Measurements from ENCODE around the gene CCDC110. TPM values are rescaled to one million over a fixed set of nuclear protein-coding genes. Genes with fewer than 3 reads are reported as not detected.

The CCDC110 gene
- total RNA-seq, 1 experiment from 2014 or later = 2.1 TPM

DNA sequence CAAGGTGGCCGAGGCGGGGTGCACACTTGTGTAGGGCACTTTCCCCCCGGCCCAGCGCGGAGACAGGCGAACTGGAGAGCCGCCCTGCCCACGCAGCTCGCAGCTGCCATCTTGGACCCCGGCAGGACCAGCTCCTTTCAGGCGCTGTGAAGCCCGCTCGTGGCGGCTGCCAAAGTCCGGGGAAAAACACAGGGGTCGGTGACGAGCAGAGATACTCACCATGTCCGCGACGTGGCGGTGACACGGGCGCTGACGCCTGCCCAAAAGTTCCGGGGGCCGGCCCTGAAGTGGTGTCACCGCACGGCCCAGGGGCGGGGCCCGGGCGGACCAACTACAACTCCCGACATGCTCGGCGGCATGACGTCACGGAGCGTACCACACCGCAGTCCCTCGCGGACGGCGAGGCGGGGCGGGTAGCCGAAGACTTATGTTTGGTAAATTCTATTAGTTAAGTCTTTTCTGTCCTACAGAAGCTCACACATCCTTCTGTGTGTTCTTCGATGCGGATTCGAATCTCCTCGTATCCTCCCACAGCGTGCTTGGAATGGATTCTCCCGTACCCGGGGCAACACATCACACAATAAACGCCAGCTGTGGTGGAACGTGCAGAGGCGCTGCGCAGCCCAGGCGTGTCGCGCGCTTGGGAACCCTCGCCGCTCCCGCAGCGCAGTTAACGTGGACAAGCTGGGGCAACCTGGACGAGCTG, 45.7 kb downstream of the CCDC110 start, which contains the start of gene UFSP2 (continued):
- TF ChIP-seq RORB (CRISPR knock-in tag; IDR thresholded peaks at IDR 0.05) (no peak), JAZF1 (CRISPR knock-in tag; IDR thresholded peaks at IDR 0.05) (no peak), IRF2 (CRISPR knock-in tag; IDR thresholded peaks at IDR 0.05; ENCODE audit: borderline replicate concordance, low read depth) (no peak), TP53 (CRISPR knock-in tag; IDR thresholded peaks at IDR 0.05) (no peak), EMX1 (CRISPR knock-in tag; IDR thresholded peaks at IDR 0.05) (no peak), RELA (CRISPR knock-in tag; IDR thresholded peaks at IDR 0.05; ENCODE audit: borderline replicate concordance) (no peak), SP1 (CRISPR knock-in tag; conservative IDR thresholded peaks at IDR 0.05) (peak; percentile 83), FOXP1 (CRISPR knock-in tag; IDR thresholded peaks at IDR 0.05; ENCODE audit: borderline replicate concordance) (peak; percentile 61; the same call in 1 of the 2 replicates), CREM (CRISPR knock-in tag; IDR thresholded peaks at IDR 0.05) (peak; percentile 97), TEAD4 (CRISPR knock-in tag; IDR thresholded peaks at IDR 0.05) (no peak), JUN (CRISPR knock-in tag; IDR thresholded peaks at IDR 0.05) (peak; percentile 70; the same call in 1 of the 2 replicates), HMGA2 (CRISPR knock-in tag; IDR thresholded peaks at IDR 0.05) (no peak), SOX15 (CRISPR knock-in tag; IDR thresholded peaks at IDR 0.05) (no peak), TEAD1 (CRISPR knock-in tag; IDR thresholded peaks at IDR 0.05) (peak; percentile 62; the same call in 1 of the 2 replicates), NFATC4 (CRISPR knock-in tag; IDR thresholded peaks at IDR 0.05) (no peak), ZNF317 (CRISPR knock-in tag; IDR thresholded peaks at IDR 0.05; ENCODE audit: borderline replicate concordance, low read depth) (no peak), ZNF263 (CRISPR knock-in tag; IDR thresholded peaks at IDR 0.05; ENCODE audit: low read depth) (no peak), NR3C1 (CRISPR knock-in tag; conservative IDR thresholded peaks at IDR 0.05; ENCODE audit: low read depth) (no peak), ZNF138 (CRISPR knock-in tag; conservative IDR thresholded peaks at IDR 0.05) (no peak)
- TF ChIP-seq, protein P1, sequence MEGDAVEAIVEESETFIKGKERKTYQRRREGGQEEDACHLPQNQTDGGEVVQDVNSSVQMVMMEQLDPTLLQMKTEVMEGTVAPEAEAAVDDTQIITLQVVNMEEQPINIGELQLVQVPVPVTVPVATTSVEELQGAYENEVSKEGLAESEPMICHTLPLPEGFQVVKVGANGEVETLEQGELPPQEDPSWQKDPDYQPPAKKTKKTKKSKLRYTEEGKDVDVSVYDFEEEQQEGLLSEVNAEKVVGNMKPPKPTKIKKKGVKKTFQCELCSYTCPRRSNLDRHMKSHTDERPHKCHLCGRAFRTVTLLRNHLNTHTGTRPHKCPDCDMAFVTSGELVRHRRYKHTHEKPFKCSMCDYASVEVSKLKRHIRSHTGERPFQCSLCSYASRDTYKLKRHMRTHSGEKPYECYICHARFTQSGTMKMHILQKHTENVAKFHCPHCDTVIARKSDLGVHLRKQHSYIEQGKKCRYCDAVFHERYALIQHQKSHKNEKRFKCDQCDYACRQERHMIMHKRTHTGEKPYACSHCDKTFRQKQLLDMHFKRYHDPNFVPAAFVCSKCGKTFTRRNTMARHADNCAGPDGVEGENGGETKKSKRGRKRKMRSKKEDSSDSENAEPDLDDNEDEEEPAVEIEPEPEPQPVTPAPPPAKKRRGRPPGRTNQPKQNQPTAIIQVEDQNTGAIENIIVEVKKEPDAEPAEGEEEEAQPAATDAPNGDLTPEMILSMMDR (IDR thresholded peaks at IDR 0.05) = no peak
- TF ChIP-seq, protein P2, sequence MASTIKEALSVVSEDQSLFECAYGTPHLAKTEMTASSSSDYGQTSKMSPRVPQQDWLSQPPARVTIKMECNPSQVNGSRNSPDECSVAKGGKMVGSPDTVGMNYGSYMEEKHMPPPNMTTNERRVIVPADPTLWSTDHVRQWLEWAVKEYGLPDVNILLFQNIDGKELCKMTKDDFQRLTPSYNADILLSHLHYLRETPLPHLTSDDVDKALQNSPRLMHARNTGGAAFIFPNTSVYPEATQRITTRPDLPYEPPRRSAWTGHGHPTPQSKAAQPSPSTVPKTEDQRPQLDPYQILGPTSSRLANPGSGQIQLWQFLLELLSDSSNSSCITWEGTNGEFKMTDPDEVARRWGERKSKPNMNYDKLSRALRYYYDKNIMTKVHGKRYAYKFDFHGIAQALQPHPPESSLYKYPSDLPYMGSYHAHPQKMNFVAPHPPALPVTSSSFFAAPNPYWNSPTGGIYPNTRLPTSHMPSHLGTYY (CRISPR knock-in tag; IDR thresholded peaks at IDR 0.05) = no peak
- TF ChIP-seq, protein P3, sequence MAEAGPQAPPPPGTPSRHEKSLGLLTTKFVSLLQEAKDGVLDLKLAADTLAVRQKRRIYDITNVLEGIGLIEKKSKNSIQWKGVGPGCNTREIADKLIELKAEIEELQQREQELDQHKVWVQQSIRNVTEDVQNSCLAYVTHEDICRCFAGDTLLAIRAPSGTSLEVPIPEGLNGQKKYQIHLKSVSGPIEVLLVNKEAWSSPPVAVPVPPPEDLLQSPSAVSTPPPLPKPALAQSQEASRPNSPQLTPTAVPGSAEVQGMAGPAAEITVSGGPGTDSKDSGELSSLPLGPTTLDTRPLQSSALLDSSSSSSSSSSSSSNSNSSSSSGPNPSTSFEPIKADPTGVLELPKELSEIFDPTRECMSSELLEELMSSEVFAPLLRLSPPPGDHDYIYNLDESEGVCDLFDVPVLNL (CRISPR knock-in tag; IDR thresholded peaks at IDR 0.05; ENCODE audit: borderline replicate concordance, low read depth) = no peak
- TF ChIP-seq, protein P4, sequence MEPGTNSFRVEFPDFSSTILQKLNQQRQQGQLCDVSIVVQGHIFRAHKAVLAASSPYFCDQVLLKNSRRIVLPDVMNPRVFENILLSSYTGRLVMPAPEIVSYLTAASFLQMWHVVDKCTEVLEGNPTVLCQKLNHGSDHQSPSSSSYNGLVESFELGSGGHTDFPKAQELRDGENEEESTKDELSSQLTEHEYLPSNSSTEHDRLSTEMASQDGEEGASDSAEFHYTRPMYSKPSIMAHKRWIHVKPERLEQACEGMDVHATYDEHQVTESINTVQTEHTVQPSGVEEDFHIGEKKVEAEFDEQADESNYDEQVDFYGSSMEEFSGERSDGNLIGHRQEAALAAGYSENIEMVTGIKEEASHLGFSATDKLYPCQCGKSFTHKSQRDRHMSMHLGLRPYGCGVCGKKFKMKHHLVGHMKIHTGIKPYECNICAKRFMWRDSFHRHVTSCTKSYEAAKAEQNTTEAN (CRISPR knock-in tag; IDR thresholded peaks at IDR 0.05) = peak; percentile 27; the same call in 1 of the 2 replicates
- TF ChIP-seq, protein P5, sequence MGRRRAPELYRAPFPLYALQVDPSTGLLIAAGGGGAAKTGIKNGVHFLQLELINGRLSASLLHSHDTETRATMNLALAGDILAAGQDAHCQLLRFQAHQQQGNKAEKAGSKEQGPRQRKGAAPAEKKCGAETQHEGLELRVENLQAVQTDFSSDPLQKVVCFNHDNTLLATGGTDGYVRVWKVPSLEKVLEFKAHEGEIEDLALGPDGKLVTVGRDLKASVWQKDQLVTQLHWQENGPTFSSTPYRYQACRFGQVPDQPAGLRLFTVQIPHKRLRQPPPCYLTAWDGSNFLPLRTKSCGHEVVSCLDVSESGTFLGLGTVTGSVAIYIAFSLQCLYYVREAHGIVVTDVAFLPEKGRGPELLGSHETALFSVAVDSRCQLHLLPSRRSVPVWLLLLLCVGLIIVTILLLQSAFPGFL (CRISPR knock-in tag; IDR thresholded peaks at IDR 0.05; ENCODE audit: borderline replicate concordance) = no peak
- TF ChIP-seq, protein P6, sequence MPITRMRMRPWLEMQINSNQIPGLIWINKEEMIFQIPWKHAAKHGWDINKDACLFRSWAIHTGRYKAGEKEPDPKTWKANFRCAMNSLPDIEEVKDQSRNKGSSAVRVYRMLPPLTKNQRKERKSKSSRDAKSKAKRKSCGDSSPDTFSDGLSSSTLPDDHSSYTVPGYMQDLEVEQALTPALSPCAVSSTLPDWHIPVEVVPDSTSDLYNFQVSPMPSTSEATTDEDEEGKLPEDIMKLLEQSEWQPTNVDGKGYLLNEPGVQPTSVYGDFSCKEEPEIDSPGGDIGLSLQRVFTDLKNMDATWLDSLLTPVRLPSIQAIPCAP (CRISPR knock-in tag; IDR thresholded peaks at IDR 0.05) = 0 out of 2 replicates have a peak, but pooled peaks have one; percentile 20
- TF ChIP-seq, protein P7, sequence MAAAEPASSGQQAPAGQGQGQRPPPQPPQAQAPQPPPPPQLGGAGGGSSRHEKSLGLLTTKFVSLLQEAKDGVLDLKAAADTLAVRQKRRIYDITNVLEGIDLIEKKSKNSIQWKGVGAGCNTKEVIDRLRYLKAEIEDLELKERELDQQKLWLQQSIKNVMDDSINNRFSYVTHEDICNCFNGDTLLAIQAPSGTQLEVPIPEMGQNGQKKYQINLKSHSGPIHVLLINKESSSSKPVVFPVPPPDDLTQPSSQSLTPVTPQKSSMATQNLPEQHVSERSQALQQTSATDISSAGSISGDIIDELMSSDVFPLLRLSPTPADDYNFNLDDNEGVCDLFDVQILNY (CRISPR knock-in tag; IDR thresholded peaks at IDR 0.05) = no peak
- TF ChIP-seq, protein P8, sequence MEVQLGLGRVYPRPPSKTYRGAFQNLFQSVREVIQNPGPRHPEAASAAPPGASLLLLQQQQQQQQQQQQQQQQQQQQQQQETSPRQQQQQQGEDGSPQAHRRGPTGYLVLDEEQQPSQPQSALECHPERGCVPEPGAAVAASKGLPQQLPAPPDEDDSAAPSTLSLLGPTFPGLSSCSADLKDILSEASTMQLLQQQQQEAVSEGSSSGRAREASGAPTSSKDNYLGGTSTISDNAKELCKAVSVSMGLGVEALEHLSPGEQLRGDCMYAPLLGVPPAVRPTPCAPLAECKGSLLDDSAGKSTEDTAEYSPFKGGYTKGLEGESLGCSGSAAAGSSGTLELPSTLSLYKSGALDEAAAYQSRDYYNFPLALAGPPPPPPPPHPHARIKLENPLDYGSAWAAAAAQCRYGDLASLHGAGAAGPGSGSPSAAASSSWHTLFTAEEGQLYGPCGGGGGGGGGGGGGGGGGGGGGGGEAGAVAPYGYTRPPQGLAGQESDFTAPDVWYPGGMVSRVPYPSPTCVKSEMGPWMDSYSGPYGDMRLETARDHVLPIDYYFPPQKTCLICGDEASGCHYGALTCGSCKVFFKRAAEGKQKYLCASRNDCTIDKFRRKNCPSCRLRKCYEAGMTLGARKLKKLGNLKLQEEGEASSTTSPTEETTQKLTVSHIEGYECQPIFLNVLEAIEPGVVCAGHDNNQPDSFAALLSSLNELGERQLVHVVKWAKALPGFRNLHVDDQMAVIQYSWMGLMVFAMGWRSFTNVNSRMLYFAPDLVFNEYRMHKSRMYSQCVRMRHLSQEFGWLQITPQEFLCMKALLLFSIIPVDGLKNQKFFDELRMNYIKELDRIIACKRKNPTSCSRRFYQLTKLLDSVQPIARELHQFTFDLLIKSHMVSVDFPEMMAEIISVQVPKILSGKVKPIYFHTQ (CRISPR knock-in tag; IDR thresholded peaks at IDR 0.05) = no peak
